Renal cortex interstitium (tissue), 11 donors: ENCODE results near the gene IRF5. TPM values are rescaled to one million over a fixed set of nuclear protein-coding genes. Genes with fewer than 3 reads are reported as not detected.

Experiments
- DNase-seq, 11 donors: peaks; one replicate each; pipeline ENCODE4 v3.0.0-alpha.2; 2013; ENCODE audit warnings: low read depth in 9 of 11, low spot score in 4 of 11; ENCODE audit errors: extremely low read depth in 1 of 11
- polyA plus RNA-seq, 3 donors: library from polyadenylated mRNA; unstranded; fragments of 120-200 nt; gene quantifications; one replicate each; pipeline ENCODE4 v1.2.1, GENCODE V29; 2013; ENCODE audit not compliant: insufficient read length in 3 of 3

IRF5 gene
- polyA plus RNA-seq, 3 donors, result 7.3 to 10.3 (median 9.1) TPM

- DNase-seq, result no peak
These were observed 21.1 kb upstream of the IRF5 start for GRCh38 chr7:128916643-128916915.

- no peak for DNase-seq
These were observed 20.6 kb upstream of the IRF5 start for GRCh38 chr7:128917122-128917521.

- no peak for DNase-seq
These were observed 19.6 kb upstream of the IRF5 start for GRCh38 chr7:128918016-128918665.

- no peak for DNase-seq
These were observed 18.5 kb upstream of the IRF5 start for GRCh38 chr7:128919241-128919640.

- no peak for DNase-seq
These were observed 17.6 kb upstream of the IRF5 start for GRCh38 chr7:128919881-128920799.

DNA sequence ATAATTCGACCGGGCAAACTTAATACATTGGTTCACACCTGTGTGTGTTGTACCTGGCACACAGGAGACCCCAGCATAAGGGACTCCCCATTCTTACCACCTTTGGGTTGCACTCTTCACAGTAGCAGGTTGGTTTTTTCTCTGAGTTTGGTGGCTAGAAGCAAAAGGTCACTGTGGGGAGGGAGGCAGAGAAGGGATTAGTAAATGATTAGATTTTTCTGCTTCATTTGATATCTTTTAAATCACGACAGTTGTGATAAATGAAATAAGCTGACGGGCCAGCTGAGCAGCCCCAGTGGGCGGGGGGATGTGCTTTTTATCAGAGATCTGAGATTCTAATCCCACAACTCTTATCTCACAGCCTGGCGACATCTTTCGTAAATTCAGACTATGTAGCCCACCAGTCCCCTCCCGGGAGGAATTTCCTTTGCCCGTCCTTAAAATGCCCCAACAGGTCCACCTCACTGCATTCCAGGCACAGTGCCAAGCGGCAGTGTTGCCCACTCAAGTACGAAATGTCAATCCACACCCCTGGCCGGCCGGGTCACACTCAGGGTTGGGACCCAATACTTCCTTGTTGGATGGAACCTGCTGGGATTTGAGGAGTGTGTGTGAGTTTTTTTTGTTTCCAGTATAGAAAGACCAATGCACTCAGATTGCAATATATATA, 16.7 kb upstream of the IRF5 start:
- DNase-seq, result no peak

DNA sequence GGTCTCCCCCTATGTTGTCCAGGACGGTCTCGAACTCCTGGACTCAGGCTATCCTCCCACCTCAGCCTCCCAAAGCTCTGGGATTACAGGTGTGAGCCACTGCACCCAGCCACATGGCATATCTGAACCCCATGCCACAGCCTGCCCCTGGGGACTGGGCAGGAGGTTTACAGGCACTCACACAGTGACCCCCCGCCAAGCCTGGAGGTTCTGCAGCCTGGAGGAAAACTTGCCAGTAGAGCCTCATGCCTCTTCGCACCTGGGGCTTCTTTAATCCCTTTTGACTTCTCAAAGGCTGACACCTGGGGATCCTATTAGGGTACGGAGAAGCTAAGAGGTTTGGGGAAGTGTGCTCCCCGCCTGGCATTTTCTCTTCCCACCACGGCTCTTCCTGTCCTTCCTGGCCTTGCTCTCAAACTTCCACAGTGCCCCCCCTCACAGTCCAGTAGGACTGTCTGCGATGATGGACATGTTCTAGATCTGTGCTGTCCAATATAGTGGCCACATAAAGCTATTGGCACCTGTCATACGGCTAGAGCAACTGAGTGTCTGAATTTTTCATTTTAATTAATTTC, 15.8 kb upstream of the IRF5 start:
- no peak for DNase-seq

GRCh38 chr7:128922496-128923410, 15.0 kb upstream of the IRF5 start:
- no peak for DNase-seq

- DNase-seq, result no peak
These were observed 14.3 kb upstream of the IRF5 start for GRCh38 chr7:128923411-128923800.

DNA sequence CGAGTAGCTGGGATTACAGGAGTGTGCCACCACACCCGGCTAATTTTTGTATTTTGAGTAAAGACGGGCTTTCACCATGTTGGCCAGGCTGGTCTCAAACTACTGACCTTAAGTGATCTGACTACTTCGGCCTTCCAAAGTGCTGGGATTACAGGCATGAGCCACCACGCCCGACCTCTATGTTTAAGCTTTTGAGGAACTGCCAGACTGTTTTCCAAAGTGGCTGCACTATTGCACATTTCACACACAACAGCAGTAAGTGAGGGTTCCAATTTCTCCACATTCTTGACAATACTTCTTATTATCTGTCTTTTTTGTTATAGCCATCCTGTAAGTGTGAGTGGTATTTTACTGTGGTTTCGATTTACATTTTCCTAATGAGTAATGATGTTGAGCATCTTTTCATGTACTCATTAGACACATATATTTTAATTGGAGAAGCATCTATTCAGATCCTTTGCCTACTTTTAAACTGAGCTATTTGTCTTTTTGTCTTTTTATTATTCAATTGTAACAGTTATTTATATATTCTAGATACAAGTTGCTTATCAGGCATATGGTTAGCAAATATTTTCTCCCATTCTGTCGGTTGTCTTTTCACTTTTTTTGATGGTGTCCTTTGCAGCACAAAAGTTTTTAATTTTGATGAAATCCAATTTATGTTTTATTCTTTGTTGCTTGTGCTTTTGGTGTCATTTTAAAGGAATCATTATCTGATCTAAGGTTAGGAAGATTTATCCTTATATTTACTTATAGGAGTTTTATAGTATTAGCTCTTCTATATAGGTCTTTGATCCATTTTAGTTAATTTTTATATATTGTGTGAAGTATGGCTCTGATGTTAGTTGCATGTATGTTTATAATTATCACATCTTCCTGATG, 12.8 kb upstream of the IRF5 start:
- DNase-seq, result no peak

GRCh38 chr7:128928159-128928813, 9.4 kb upstream of the IRF5 start:
- DNase-seq, result no peak

DNA sequence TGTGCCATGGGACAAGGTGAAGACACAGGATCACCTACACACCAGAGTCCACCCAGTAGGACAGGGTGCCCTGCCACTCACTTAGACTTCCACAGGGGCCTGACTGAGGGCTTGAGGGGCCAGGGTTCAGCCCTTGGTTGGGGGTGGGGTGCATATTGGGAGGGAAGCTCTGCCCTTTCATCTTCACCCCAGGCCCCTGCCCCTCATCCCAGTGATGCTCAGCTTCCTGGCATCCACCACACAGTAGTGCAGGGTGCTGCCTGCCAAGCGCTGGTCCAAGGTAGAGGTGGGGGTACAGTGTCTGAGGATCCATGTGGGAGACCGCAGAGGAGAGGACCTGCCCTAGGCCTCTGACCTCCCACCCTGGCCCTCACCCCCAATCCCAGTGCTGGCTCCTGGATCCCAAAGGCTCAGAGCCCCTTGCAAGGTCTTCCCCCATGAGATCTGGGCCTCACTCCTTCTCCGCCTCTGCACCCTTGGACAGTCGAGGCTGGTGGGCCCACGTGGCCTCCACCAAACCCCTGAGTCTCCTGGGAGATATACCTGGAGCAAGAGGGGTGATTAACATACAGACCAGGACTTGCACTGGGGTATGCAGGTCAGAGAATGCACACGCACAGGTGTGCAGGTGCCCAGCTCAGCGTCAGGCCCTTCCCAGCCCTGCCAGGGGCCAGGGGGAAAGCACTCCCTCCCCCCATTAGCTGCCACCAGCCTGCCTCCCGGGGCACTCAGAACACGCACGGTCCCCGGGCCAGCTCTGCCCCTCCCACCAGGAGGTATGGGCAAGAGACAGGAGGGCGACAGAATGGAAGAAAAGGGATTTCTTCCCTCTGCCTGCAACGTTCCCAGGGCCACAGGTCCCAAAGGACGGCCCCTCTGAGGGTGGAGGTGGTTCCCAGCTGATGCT, 8.6 kb upstream of the IRF5 start:
- DNase-seq, result no peak

- no peak for DNase-seq
These were observed 6.4 kb upstream of the IRF5 start for GRCh38 chr7:128931190-128931798.

DNA sequence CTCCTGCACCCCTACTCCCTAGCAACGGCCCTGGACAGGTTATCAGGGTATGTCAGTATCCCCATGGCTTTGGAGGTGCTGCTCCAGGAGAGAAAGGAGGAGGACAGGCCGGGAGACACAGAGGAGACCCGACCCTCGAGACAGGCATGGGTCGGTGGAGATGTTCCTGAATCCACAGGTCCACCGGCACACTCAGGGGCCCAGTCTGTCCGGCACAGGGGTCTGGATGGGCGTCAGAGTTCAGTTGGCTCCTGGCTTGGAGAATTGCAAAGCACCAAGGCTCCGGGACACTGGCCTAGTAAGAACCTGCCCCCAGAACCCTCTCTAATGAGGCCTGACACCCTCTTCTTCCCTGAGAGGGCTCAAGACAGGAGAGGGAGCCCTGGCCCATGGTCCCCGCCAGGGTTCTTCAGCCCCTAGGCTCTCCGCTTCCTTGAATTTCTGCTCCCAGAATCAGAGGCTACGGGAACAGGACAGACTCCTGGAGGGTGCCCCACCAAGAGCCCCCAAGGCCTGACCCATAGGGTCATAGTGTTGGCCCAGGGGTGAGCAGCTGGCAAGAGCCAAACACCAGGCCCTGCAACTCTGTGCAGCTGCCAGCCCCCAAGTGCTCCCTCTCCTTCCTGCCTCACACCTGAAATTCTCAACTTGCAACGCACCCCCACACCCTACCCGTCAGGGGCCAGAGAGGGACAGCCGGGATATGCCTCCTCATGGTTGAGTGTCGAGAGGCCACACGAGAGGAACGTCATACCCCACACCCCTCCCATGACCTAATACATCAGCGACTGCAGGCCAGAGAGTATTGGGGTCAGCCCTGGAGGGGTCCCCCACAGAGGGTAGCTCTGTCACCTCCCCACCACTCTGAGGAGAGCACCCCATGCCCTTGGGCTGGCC, 5.5 kb upstream of the IRF5 start:
- no peak for DNase-seq

DNA sequence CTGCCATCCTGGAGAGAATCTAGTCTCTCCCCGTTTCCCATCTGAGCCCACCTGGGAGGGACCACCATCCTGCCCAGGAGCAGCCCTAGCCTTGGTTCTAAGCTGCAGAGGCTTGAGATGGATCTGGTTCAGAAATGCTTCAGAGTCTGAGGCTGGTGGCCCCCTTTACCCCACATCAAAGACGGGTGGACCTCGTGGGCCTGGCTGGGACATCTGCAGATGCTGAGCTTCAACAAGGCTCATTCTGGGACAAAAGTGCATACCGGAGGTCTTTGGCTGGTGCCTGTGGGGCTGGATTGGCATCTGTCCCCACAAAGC, 4.9 kb upstream of the IRF5 start:
- DNase-seq, result no peak
